H1 (cell line): ENCODE data around the gene RUFY1.

Experiments used
- ATF3 ChIP-seq: IDR thresholded peaks from 2 replicates; pipeline ENCODE4 v1.6.1; 2011; ENCODE audit warnings: low read depth, mild to moderate bottlenecking, low read length; ENCODE audit not compliant: insufficient read depth
- BRCA1 ChIP-seq: IDR thresholded peaks from 2 replicates; pipeline ENCODE4 v1.6.1; 2012; ENCODE audit warnings: low read depth, low read length, improper control_type of control experiment
- EZH2 ChIP-seq: fragments of 200-600 bp; sonication (generic); IDR thresholded peaks from 2 replicates; pipeline ENCODE4 v1.7.1; 2012; ENCODE audit warnings: low read depth, mild to moderate bottlenecking, moderate library complexity, low read length, inconsistent platforms; ENCODE audit not compliant: severe bottlenecking
- GABPA ChIP-seq: IDR thresholded peaks from 2 replicates; pipeline ENCODE4 v1.6.1; 2011; ENCODE audit warnings: mild to moderate bottlenecking, low read length, moderate library complexity, borderline replicate concordance; ENCODE audit not compliant: insufficient read depth
- JUND ChIP-seq: IDR thresholded peaks from 2 replicates; pipeline ENCODE4 v1.6.1; 2011; ENCODE audit warnings: mild to moderate bottlenecking, improper control_type of control experiment, low read length
- KDM1A ChIP-seq: fragments of 200-600, 300-600 bp; sonication (generic); IDR thresholded peaks from 2 replicates; pipeline ENCODE4 v1.7.1; 2016; ENCODE audit warnings: mild to moderate bottlenecking, low read length, borderline replicate concordance
- POLR2A ChIP-seq, 2 experiments: IDR thresholded peaks; 1 replicate in 1 of 2; 2 replicates in 1 of 2; pipeline ENCODE4 v1.6.1; 2011; ENCODE audit warnings: low read depth in 2 of 2, low read length in 2 of 2, mild to moderate bottlenecking in 2 of 2; ENCODE audit errors: control extremely low read depth in 1 of 2
- POLR2AphosphoS5 ChIP-seq: IDR thresholded peaks from 2 replicates; pipeline ENCODE4 v1.6.1; 2011; ENCODE audit warnings: low read depth, low read length
- RAD21 ChIP-seq, 2 experiments: IDR thresholded peaks in 1 of 2; conservative IDR thresholded peaks in 1 of 2; 2 replicates each; pipeline ENCODE4 v1.6.1; 2011; ENCODE audit warnings: low read depth in 2 of 2, low read length in 2 of 2, improper control_type of control experiment in 1 of 2, inconsistent platforms in 1 of 2, mild to moderate bottlenecking in 1 of 2, moderate library complexity in 1 of 2
- SRF ChIP-seq: IDR thresholded peaks from 2 replicates; pipeline ENCODE4 v1.6.1; 2011; ENCODE audit warnings: mild to moderate bottlenecking, low read depth, low read length, moderate library complexity
- TF ChIP-seq, protein P1 (sequence below), 3 experiments: IDR thresholded peaks; 1 replicate in 2 of 3; 2 replicates in 1 of 3; pipeline versions ENCODE4 v1.5.1 to v1.6.1; 2011; ENCODE audit warnings: low read length in 3 of 3, mild to moderate bottlenecking in 3 of 3, inconsistent platforms in 2 of 3, low read depth in 1 of 3, moderate library complexity in 1 of 3; ENCODE audit not compliant: insufficient read depth in 1 of 3; ENCODE audit errors: control extremely low read depth in 1 of 3

DNA sequence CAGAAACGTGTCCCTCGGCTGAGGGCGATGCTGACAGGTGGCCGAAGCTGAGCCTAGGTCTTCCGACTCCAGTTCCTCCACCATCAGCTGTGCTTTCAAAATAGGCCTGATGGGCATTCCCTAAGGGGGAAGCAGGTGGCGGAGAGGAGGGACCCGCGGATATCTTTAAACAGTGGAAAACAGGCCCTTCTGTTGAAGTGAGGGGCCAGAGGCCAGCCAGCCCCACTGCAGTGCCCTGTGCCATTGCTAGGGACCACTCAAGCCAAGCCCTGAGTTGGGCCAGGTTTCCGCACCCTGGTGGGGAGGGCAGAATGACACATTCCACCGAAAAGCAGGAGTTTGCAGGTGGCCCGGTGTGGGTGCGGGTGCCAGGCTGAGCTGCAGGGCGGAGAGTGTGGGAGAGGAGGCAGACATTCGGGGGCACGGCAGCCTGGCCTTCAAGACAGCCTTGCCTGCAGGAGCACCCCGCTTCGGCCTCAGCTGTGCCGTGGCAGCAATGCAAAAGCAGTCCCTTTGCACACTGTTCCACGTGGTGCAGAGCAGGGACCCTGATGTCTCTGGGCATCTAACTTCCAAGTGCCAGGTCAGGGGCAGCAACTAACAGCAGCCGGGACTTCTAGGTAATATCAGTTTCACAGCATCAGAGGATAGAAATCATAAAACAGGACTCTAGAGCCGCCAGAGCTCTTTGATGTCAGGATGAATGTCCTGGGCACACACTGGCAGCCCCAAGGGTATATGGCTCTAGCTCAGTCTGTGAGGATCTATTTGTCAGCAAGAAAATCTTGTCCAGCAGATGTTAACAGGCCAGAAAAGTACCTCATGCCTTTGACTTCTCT lies 55.9 kb downstream of the RUFY1 start:
- TF ChIP-seq GABPA (no peak), JUND (no peak), POLR2A (IDR thresholded peaks at IDR 0.05; ENCODE audit: control extremely low read depth in 1 of 2, low read depth in 2 of 2, low read length in 2 of 2) (peak in 1 of 2 experiments; percentile 25; a peak in 1 of 3 replicates), BRCA1 (no peak), KDM1A (no peak), POLR2AphosphoS5 (no peak; the same call in 1 of the 2 replicates), ATF3 (no peak), RAD21 (IDR thresholded peaks at IDR 0.05 in 1 of 2, conservative IDR thresholded peaks at IDR 0.05 in 1 of 2; ENCODE audit: low read depth in 2 of 2, low read length in 2 of 2) (no peak), EZH2 (no peak), SRF (no peak)
- TF ChIP-seq, protein P1, sequence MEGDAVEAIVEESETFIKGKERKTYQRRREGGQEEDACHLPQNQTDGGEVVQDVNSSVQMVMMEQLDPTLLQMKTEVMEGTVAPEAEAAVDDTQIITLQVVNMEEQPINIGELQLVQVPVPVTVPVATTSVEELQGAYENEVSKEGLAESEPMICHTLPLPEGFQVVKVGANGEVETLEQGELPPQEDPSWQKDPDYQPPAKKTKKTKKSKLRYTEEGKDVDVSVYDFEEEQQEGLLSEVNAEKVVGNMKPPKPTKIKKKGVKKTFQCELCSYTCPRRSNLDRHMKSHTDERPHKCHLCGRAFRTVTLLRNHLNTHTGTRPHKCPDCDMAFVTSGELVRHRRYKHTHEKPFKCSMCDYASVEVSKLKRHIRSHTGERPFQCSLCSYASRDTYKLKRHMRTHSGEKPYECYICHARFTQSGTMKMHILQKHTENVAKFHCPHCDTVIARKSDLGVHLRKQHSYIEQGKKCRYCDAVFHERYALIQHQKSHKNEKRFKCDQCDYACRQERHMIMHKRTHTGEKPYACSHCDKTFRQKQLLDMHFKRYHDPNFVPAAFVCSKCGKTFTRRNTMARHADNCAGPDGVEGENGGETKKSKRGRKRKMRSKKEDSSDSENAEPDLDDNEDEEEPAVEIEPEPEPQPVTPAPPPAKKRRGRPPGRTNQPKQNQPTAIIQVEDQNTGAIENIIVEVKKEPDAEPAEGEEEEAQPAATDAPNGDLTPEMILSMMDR (IDR thresholded peaks at IDR 0.05; ENCODE audit: control extremely low read depth in 1 of 3, insufficient read depth in 1 of 3, low read depth in 1 of 3, low read length in 3 of 3), result no peak
